H9 (cell line): ENCODE measurements around the gene STXBP6. TPM values are rescaled to one million over a fixed set of nuclear protein-coding genes. Genes with fewer than 3 reads are reported as not detected.
"Not testable (repeated sequence)": the region's sequence is repeated elsewhere in the genome, so short reads cannot be mapped to it uniquely, and the experiment has no call there.

Experiments
- DNase-seq: peaks from one replicate; pipeline ENCODE4 v3.0.0-alpha.2; 2017
- H2AFZ ChIP-seq: one replicate; pipeline ENCODE4 v1.6.1; 2013; ENCODE audit warnings: mild to moderate bottlenecking, low read length, control low read depth, moderate library complexity
- H2AK5ac ChIP-seq: 2 replicates; pipeline ENCODE4 v1.6.1; 2013; ENCODE audit warnings: low read length, control low read depth, mixed read lengths; ENCODE audit not compliant: insufficient read length
- H2BK120ac ChIP-seq: one replicate; pipeline ENCODE4 v1.6.1; 2013; ENCODE audit warnings: low read depth, mild to moderate bottlenecking, low read length, control low read depth, inconsistent platforms; ENCODE audit not compliant: poor library complexity, severe bottlenecking
- H2BK12ac ChIP-seq: 2 replicates; pipeline ENCODE4 v1.6.1; 2013; ENCODE audit warnings: low read length, control low read depth, mixed read lengths, low read depth; ENCODE audit not compliant: insufficient read length
- H2BK15ac ChIP-seq: 2 replicates; pipeline ENCODE4 v1.6.1; 2013; ENCODE audit warnings: low read depth, low read length, control low read depth
- H2BK20ac ChIP-seq: one replicate; pipeline ENCODE4 v1.6.1; 2013; ENCODE audit warnings: low read depth, mild to moderate bottlenecking, low read length, control low read depth, inconsistent platforms; ENCODE audit not compliant: poor library complexity, severe bottlenecking
- H2BK5ac ChIP-seq: 2 replicates; pipeline ENCODE4 v1.6.1; 2013; ENCODE audit warnings: low read length, control low read depth, mixed read lengths; ENCODE audit not compliant: insufficient read length
- H3K14ac ChIP-seq: 2 replicates; pipeline ENCODE4 v1.6.1; 2013; ENCODE audit warnings: low read length, control low read depth; ENCODE audit not compliant: insufficient read depth
- H3K18ac ChIP-seq: 2 replicates; pipeline ENCODE4 v1.6.1; 2013; ENCODE audit warnings: low read depth, mild to moderate bottlenecking, mixed read lengths, low read length, control low read depth; ENCODE audit not compliant: insufficient read length
- H3K23ac ChIP-seq: 2 replicates; pipeline ENCODE4 v1.6.1; 2013; ENCODE audit warnings: low read length, control low read depth, mixed read lengths, low read depth; ENCODE audit not compliant: insufficient read length
- H3K23me2 ChIP-seq: 2 replicates; pipeline ENCODE4 v1.6.1; 2013; ENCODE audit warnings: low read depth, mild to moderate bottlenecking, mixed read lengths, low read length, control low read depth; ENCODE audit not compliant: insufficient read length, poor library complexity, severe bottlenecking
- H3K27ac ChIP-seq: 2 replicates; pipeline ENCODE4 v1.5.1; 2013; ENCODE audit warnings: low read length, control low read depth, mixed read lengths, low read depth; ENCODE audit not compliant: insufficient read length
- H3K27me3 ChIP-seq: 2 replicates; pipeline ENCODE4 v1.6.1; 2013; ENCODE audit warnings: low read length, control low read depth, inconsistent platforms; ENCODE audit not compliant: insufficient read depth
- H3K4ac ChIP-seq: 2 replicates; pipeline ENCODE4 v1.6.1; 2013; ENCODE audit warnings: low read depth, mild to moderate bottlenecking, control low read depth, inconsistent platforms, low read length, moderate library complexity
- H3K4me1 ChIP-seq: 2 replicates; pipeline ENCODE4 v1.6.1; 2013; ENCODE audit warnings: low read length, control low read depth, inconsistent platforms; ENCODE audit not compliant: insufficient read depth
- H3K4me2 ChIP-seq: 2 replicates; pipeline ENCODE4 v1.6.1; 2013; ENCODE audit warnings: low read length, control low read depth, mixed read lengths; ENCODE audit not compliant: insufficient read length, insufficient read depth
- H3K56ac ChIP-seq: 2 replicates; pipeline ENCODE4 v1.6.1; 2013; ENCODE audit warnings: low read depth, mild to moderate bottlenecking, mixed read lengths, low read length, control low read depth; ENCODE audit not compliant: insufficient read length
- H3K79me1 ChIP-seq: 2 replicates; pipeline ENCODE4 v1.6.1; 2013; ENCODE audit warnings: low read depth, mild to moderate bottlenecking, moderate library complexity, low read length, control low read depth, inconsistent platforms; ENCODE audit not compliant: insufficient read depth, poor library complexity, severe bottlenecking
- H3K79me2 ChIP-seq: 2 replicates; pipeline ENCODE4 v1.6.1; 2013; ENCODE audit warnings: low read length, control low read depth, inconsistent platforms; ENCODE audit not compliant: insufficient read depth
- H3K9ac ChIP-seq: 2 replicates; pipeline ENCODE4 v1.6.1; 2013; ENCODE audit warnings: low read length, control low read depth, mixed read lengths; ENCODE audit not compliant: insufficient read length; ENCODE audit errors: extremely low read depth
- H3K9me3 ChIP-seq: one replicate; pipeline ENCODE4 v1.6.1; 2013; ENCODE audit warnings: low read depth, low read length, inconsistent platforms; ENCODE audit not compliant: control insufficient read depth
- H3T11ph ChIP-seq: one replicate; pipeline ENCODE4 v1.6.1; 2013; ENCODE audit warnings: mild to moderate bottlenecking, low read length, control low read depth, inconsistent platforms
- H4K20me1 ChIP-seq: one replicate; pipeline ENCODE4 v1.6.1; 2013; ENCODE audit not compliant: control insufficient read depth, insufficient read length, insufficient read depth
- H4K5ac ChIP-seq: 2 replicates; pipeline ENCODE4 v1.6.1; 2013; ENCODE audit warnings: low read depth, mild to moderate bottlenecking, mixed read lengths, low read length, control low read depth; ENCODE audit not compliant: insufficient read length
- H4K8ac ChIP-seq: replicated peaks from 2 replicates; pipeline ENCODE4 v1.6.1; 2013; ENCODE audit warnings: low read length, control low read depth, mixed read lengths, low read depth; ENCODE audit not compliant: insufficient read length
- H4K91ac ChIP-seq: 2 replicates; pipeline ENCODE4 v1.6.1; 2013; ENCODE audit warnings: low read depth, mild to moderate bottlenecking, moderate library complexity, mixed read lengths, low read length, control low read depth; ENCODE audit not compliant: insufficient read length
- H3K27ac Mint-ChIP-seq, 3 experiments: 2 replicates in 2 of 3; 3 replicates in 1 of 3; pipeline ENCODE4 v1.8.0; 2020 to 2021; ENCODE audit warnings: mixed read lengths in 3 of 3, mild to moderate bottlenecking in 1 of 3, moderate library complexity in 1 of 3
- H3K27me3 Mint-ChIP-seq: 2 replicates; pipeline ENCODE4 v1.8.0; 2021; ENCODE audit warnings: low read depth, mild to moderate bottlenecking, moderate library complexity, mixed read lengths
- H3K36me3 Mint-ChIP-seq, 3 experiments: 2 replicates in 2 of 3; 3 replicates in 1 of 3; pipeline ENCODE4 v1.8.0; 2020 to 2021; ENCODE audit warnings: low read depth in 3 of 3, mixed read lengths in 3 of 3; ENCODE audit not compliant: insufficient read depth in 1 of 3
- H3K4me1 Mint-ChIP-seq, 2 experiments: 2 replicates each; pipeline ENCODE4 v1.8.0; 2020; ENCODE audit warnings: mixed read lengths in 2 of 2
- H3K4me3 Mint-ChIP-seq, 2 experiments: 2 replicates in 1 of 2; 3 replicates in 1 of 2; pipeline ENCODE4 v1.8.0; 2020 to 2021; ENCODE audit warnings: mild to moderate bottlenecking in 2 of 2, mixed read lengths in 2 of 2, moderate library complexity in 1 of 2
- H3K9me3 Mint-ChIP-seq, 2 experiments: 2 replicates in 1 of 2; 3 replicates in 1 of 2; pipeline ENCODE4 v1.8.0; 2020; ENCODE audit warnings: mild to moderate bottlenecking in 2 of 2, mixed read lengths in 2 of 2, moderate library complexity in 1 of 2
- WGBS: extraction: QIAGEN DNeasy Blood & Tissue Kit; methylation state at CpG from one replicate; pipeline ENCODE4 v1.1.7; 2013; ENCODE audit warnings: missing lambda C conversion rate, low lambda C conversion rate, mixed read lengths; ENCODE audit not compliant: insufficient read length; ENCODE audit errors: extremely low coverage; 5-methylcytosine and 5-hydroxymethylcytosine counted together
- total RNA-seq: library from RNA; stranded (reverse); gene quantifications from 2 replicates; pipeline ENCODE4 v1.2.1, GENCODE V29; 2021
- TF ChIP-seq, protein P1 (sequence below): fragments of 200-600 bp; sonication (generic); conservative IDR thresholded peaks from 3 replicates; pipeline ENCODE4 v1.8.0; 2021; ENCODE audit warnings: antibody characterized with exemption, mild to moderate bottlenecking

The STXBP6 gene
- total RNA-seq, 1 experiment from 2014 or later, result 3.6 TPM

DNA sequence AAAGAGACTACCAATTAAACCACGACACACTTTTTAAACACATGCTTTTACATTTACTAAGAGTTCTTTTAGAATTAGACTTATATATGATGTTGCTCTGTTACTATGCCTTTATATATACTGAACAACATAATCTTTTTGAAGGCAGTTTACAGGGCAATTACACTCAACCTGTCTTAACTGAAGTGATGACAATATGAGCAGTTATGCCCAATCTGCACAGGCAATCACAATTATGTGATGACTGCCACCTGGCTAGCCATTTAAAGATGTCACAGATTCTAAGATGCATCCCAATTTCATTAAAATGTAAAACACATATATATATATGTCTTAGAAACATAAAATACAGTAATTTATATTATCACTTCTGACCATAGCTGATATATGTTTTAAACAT, 112.6 kb downstream of the STXBP6 start:
- H2AK5ac ChIP-seq, result no peak overlapping the region
- no peak overlapping the region for H3K27ac ChIP-seq
- no peak overlapping the region for H3T11ph ChIP-seq
- no peak overlapping the region for H2BK120ac ChIP-seq
- Mint-ChIP-seq H3K4me1 (peaks cover 17 to 22% of the 10 kb centered on the region in 2 experiments), H3K4me3 (no peak overlapping the region), H3K9me3 (no peaks in the 10 kb centered on the region), H3K36me3 (peaks cover 0 to 5% (median 0%) of the 10 kb centered on the region in 3 experiments; a peak in 2 of 7 replicates), H3K27ac (no peak overlapping the region), H3K27me3 (no peaks in the 10 kb centered on the region)
- H2BK20ac ChIP-seq, result no peak overlapping the region
- no peak overlapping the region for H4K8ac ChIP-seq
- no peak overlapping the region for H3K18ac ChIP-seq
- no peak overlapping the region for H2BK12ac ChIP-seq
- H3K4ac ChIP-seq, result no peak overlapping the region
- no peak overlapping the region for H4K91ac ChIP-seq
- TF ChIP-seq, protein P1, sequence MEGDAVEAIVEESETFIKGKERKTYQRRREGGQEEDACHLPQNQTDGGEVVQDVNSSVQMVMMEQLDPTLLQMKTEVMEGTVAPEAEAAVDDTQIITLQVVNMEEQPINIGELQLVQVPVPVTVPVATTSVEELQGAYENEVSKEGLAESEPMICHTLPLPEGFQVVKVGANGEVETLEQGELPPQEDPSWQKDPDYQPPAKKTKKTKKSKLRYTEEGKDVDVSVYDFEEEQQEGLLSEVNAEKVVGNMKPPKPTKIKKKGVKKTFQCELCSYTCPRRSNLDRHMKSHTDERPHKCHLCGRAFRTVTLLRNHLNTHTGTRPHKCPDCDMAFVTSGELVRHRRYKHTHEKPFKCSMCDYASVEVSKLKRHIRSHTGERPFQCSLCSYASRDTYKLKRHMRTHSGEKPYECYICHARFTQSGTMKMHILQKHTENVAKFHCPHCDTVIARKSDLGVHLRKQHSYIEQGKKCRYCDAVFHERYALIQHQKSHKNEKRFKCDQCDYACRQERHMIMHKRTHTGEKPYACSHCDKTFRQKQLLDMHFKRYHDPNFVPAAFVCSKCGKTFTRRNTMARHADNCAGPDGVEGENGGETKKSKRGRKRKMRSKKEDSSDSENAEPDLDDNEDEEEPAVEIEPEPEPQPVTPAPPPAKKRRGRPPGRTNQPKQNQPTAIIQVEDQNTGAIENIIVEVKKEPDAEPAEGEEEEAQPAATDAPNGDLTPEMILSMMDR, result no peak
- H3K9ac ChIP-seq, result no peak overlapping the region
- no peaks in the 10 kb centered on the region for H3K79me2 ChIP-seq
- H3K4me2 ChIP-seq, result no peak overlapping the region
- no peaks in the 10 kb centered on the region for H3K9me3 ChIP-seq
- no peak overlapping the region for H4K5ac ChIP-seq
- no peaks in the 10 kb centered on the region for H3K23me2 ChIP-seq
- no peaks in the 10 kb centered on the region for H3K79me1 ChIP-seq
- H2BK5ac ChIP-seq, result no peak overlapping the region
- H2BK15ac ChIP-seq, result no peak overlapping the region
- no peaks in the 10 kb centered on the region for H3K27me3 ChIP-seq
- H2AFZ ChIP-seq, result no peak overlapping the region
- no peaks in the 10 kb centered on the region for H4K20me1 ChIP-seq
- H3K23ac ChIP-seq, result no peak overlapping the region
- H3K14ac ChIP-seq, result no peak overlapping the region
- peaks cover 8% of the 10 kb centered on the region; the same call in 1 of the 2 replicates for H3K4me1 ChIP-seq
- WGBS, result no CpG with 5 or more reads among the region's 1 CpG
- H3K56ac ChIP-seq, result no peak overlapping the region
- no peak for DNase-seq

DNA sequence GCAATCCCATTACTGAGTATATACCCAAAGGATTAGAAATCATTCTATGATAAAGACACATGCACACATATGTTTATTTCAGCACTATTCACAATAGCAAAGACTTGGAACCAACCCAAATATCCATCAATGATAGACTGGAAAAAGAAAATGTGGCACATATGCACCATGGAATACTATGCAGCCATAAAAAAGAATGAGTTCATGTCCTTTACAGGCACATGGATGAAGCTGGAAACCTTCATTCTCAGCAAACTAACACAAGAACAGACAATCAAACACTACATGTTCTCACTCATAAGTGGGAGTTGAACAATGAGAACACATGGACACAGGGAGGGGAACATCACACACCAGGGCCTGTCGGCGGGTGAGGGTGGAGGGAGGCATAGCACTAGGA, 113.2 kb downstream of the STXBP6 start:
- not testable (repeated sequence) for H3K4me1 ChIP-seq, H4K20me1 ChIP-seq, H3K9me3 Mint-ChIP-seq, H3K23ac ChIP-seq, H2AK5ac ChIP-seq, H3K4me2 ChIP-seq, H2AFZ ChIP-seq, H3K4ac ChIP-seq, H3K56ac ChIP-seq, H3K14ac ChIP-seq, H2BK120ac ChIP-seq, DNase-seq, H4K8ac ChIP-seq, H3K4me3 Mint-ChIP-seq, H3K27ac Mint-ChIP-seq, H3T11ph ChIP-seq, H3K79me1 ChIP-seq, H3K18ac ChIP-seq, H2BK12ac ChIP-seq, H2BK5ac ChIP-seq, H3K27me3 ChIP-seq, H3K9me3 ChIP-seq, H3K23me2 ChIP-seq, H2BK20ac ChIP-seq, H4K5ac ChIP-seq, H4K91ac ChIP-seq, H3K79me2 ChIP-seq, H3K36me3 Mint-ChIP-seq, H3K27ac ChIP-seq, H2BK15ac ChIP-seq, H3K27me3 Mint-ChIP-seq, H3K9ac ChIP-seq
- WGBS, result no CpG with 5 or more reads among the region's 2 CpGs
- H3K4me1 Mint-ChIP-seq, result peaks cover 12 to 18% of the 10 kb centered on the region in 2 experiments
